Caki2 (cell line): ENCODE data around the gene HKDC1. TPM values are rescaled to one million over a fixed set of nuclear protein-coding genes. Genes with fewer than 3 reads are reported as not detected.
"Not testable (repeated sequence)": the region's sequence is repeated elsewhere in the genome, so short reads cannot be mapped to it uniquely, and the experiment has no call there.

Experiments
- DNase-seq: peaks from one replicate; pipeline ENCODE4 v3.0.0-alpha.2; 2015; ENCODE audit warnings: low read depth
- in situ Hi-C: cut with HindIII; loops from 2 replicates; pipeline ENCODE4 v1.10.0; 2016; ENCODE audit warnings: low sequenced_read_pairs, low pct_unique_long_range_greater_than_20kb, mixed read lengths
- total RNA-seq: library from RNA; depleted of rRNA; stranded (reverse); fragments of >200 nt; shearing (Covaris generic); gene quantifications from 2 replicates; pipeline ENCODE4 v1.2.3, GENCODE V29; 2014; ENCODE audit warnings: low replicate concordance

HKDC1 gene
- total RNA-seq, 1 experiment from 2014 or later = 68.0 TPM

DNA sequence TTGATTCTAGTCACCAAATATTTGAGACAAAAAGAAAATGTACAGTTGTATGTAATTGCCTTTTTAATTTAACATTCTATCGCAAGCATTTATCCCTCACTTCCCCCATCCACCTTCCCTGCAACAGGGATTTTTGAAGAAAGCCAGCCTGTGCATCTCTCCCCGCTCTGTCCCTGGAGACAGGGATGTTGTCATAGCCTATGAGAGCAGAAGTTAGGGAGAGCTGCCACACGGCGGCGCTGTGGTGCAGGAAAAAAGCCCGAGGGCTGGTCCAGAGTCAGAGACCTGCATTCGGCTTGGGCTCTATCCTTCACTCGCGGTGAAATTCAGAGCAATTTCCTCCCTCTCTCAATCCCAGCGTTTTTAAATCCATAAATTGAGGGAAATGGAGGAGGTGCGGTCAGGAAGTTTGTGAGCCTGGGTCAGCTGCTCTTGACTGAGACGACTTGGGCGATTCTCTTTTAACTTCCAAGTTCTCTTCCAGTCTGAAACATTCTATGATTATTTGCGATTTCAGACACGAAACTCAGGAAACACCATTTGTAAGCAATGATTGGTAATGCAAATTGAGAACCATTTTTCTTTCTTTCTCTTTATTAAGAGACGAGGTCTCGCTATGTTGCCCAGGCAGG, 17.5 kb downstream of the HKDC1 start:
- in situ Hi-C loops = no loop called here

DNA sequence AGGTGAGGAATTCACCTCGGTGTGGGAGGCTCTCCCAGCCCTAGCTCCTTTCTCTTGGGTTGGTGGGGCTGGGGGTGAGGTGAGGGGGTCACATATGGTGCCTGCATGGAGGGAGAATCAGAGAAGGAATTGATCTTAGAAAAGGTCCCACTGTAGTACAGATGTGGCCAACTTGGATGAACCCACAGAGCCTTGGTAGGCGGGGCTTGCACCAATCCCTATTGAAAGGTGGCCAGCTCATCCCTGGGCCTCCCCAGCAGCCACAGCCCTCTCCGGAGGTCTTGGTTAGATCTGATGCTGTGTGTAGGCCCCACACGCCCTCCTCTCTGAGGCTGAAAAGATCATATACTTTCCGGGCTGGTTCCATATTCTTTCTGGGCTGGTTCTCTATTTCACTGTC, 19.0 kb downstream of the HKDC1 start:
- in situ Hi-C loops = no loop called here
- DNase-seq = no peak

More for the DNA sequence above, 17.5 kb downstream of the HKDC1 start:
- peak; percentile 70 for DNase-seq

DNA sequence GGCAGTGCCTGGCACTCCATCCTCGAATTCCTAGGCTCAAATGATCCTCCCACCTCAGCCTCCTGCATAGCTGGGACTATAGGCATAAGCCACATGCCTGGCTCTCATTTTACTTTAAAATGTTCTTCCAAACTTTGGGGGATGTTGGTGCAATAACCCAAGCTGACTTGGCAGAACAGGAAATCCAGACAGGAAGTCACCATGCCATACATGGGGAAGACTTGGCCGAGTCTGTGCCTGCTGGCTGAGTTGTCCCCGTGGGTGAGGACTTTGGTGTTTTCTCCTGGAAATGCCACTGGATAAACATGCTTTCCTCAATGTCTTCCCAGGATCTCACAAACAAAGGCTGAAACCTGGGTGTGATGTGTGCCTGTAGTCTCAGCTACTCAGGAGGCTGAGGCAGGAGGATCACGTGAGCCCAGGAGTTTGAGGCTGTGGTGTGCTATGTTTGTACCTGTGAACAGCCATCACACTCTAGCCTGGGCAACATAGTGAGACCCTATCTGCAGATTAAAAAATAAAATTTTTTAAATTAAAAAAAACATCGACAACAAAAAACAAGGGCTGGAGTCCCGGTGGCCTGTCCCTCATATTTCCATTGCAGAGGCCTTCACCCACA, 19.8 kb downstream of the HKDC1 start:
- in situ Hi-C loops = no loop called here
- DNase-seq = no peak

DNA sequence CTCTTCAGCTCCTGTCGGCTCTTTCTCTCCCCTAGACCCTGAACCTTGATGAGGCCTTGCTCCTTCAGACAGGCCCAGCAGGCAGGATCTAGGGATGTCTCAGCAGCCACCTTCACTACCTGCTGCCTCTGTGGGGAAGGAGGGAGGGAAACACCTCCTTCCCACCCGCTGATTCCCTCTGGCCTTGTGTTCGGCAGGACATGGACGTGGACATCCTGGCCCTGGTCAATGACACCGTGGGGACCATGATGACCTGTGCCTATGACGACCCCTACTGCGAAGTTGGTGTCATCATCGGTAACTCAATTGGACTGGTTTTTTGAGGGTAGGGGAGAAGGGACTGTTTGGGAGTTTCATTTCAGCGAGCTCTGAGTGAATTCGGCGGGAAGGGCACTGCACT, 20.3 kb downstream of the HKDC1 start:
- DNase-seq = no peak
- in situ Hi-C loops = no loop called here

DNA sequence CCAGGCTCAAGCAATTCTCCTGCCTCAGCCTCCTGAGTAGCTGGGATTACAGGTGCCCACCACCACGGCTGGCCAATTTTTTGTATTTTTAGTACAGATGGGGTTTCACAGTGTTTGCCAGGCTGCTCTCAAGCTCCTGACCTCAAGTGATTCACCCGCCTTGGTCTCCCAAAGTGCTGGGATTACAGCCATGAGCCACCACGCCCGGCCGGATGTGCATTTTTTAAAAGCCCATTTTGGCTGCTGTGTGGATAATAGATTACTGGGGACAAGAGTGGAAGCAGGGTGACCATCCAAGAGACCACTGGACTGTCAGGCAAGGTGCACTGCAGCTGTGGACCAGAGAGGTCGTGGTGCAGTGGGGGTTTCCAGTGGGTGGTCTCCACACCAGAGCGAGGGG, 21.4 kb downstream of the HKDC1 start:
- DNase-seq = no peak

DNA sequence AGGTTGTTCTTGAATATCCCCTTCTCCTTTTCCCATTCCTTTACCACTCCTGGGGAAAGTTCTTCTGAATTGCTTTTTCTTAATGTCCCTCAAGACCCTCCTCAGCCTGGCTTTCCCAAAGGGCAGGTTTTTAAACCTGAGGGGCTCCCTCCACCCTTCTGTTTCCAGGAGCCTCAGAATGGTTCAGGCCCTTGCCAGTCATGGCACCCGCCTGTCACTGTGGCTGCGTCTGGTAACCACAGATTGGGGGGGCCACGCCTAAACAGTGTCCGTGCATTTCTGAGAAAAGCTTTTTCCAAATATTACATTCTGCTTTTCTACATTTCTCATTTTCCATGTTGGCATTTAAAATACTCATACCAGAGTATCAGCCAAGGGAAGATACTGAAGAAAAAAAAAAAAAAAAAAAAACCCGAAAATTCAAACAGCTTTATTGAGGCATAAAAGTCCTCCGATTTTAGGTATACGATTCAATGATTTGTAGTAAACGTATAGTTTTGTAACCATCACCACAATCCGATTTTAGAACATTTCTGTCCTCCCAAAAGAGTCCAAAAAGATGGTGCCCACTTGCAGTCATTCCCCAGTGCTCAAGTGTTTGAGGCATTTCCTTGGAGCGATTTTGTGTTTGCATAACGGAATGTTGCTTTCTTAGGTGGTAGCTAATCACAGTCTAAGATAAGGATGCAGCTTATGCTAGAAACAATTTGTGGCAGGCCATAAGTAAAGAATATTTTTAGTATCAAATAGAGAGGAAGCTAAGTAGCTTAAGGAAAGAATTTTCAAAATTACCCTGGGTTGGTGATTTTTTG, 22.1 kb downstream of the HKDC1 start:
- in situ Hi-C loops = no loop called here
- no peak for DNase-seq

More for the DNA sequence above, 21.4 kb downstream of the HKDC1 start:
- in situ Hi-C loops = no loop called here

DNA sequence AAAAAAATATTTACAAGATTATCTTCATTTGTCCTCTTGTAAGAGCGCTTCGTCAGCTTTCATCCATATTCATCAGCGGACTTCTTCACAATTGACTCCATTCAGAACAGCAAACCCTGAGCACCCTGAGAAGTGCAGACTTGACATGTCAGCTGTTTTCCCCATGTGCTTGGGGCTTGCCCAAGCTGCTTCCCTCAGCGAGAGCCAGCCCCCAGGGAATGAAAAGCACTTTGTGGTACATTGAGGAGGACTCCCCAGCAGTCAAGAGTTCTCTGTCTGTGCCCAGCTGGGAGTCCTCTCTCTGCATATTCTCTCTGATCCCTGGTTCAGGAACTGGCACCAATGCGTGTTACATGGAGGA, 22.7 kb downstream of the HKDC1 start:
- in situ Hi-C loops = no loop called here
- no peak for DNase-seq

DNA sequence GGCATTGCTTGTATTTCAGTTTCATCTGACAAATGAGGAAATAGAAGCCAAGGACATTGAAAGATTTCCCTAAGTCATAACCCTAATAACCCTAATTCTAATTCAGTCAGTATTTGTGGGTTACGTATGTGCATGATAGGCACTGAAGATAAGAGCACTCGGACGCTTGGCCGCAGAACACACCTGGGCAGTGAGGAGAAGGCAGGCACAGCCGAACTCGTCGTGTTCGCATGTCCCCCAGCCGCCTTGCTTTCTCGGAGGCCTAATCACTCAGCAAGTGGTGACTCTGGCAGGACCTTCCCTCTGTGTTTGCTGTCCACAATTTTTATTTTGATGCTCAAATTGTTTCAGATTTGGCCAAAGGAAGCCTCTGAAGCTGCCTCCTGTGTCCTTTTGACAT, 23.7 kb downstream of the HKDC1 start:
- DNase-seq = no peak
- in situ Hi-C loops = no loop called here

DNA sequence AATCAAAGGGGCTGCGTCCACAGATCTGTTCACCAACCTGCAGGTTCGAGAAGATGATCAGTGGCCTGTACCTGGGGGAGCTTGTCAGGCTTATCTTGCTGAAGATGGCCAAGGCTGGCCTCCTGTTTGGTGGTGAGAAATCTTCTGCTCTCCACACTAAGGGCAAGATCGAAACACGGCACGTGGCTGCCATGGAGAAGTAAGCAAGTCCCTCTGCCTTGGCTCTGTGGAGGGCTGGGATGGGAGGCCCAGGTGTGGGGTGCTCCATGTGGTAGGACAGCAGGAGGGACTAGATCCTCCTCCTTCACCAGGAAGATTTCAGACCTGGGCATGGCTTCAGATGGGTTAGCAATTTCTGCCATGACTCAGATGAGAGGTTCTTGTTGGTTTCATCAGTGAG, 25.9 kb downstream of the HKDC1 start:
- DNase-seq = no peak
- in situ Hi-C loops = no loop called here

DNA sequence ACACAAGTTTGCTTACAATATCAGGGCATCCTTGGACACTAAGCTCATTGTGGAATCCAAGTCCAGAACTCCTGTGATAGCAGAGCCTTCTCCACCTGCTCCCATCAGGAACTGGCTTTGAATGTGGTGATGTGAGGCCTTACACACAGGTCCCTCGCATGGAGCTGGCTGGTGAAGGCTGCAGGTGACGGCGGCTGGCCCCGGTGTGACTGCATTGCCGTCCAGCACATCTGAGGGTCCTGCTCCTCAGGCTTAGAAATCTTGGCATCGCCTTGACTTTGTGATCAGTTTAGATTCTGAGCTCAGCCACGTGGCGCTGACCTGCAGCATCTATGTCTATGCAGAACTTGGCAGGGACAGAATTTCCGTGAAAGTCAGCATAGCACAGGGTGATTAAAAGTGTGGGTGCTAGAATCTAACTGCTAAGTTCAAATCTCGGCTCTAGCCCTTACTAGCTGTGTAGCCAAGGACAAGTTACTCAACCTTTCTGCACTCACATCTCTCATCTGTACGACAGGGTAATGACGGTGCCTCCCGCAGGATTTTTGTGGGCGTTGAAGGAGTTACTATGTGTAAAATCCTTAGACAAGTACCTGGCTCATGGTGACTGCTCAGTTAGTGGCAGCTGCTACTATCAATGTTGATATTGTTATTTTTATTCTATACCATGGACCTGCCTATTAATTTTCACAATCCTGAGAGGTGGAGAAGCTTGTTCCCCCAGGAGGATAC, 26.6 kb downstream of the HKDC1 start:
- no peak for DNase-seq
- in situ Hi-C loops = no loop called here

DNA sequence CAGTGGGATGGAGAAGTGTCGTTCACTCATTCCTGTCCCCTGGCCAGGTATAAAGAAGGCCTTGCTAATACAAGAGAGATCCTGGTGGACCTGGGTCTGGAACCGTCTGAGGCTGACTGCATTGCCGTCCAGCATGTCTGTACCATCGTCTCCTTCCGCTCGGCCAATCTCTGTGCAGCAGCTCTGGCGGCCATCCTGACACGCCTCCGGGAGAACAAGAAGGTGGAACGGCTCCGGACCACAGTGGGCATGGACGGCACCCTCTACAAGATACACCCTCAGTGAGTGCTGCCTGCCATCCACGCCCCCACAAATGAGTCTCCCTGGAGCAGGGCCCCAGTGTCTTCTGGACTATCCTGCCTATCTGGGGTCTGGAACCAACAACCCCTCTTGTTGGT, 27.2 kb downstream of the HKDC1 start:
- no peak for DNase-seq
- in situ Hi-C loops = no loop called here

DNA sequence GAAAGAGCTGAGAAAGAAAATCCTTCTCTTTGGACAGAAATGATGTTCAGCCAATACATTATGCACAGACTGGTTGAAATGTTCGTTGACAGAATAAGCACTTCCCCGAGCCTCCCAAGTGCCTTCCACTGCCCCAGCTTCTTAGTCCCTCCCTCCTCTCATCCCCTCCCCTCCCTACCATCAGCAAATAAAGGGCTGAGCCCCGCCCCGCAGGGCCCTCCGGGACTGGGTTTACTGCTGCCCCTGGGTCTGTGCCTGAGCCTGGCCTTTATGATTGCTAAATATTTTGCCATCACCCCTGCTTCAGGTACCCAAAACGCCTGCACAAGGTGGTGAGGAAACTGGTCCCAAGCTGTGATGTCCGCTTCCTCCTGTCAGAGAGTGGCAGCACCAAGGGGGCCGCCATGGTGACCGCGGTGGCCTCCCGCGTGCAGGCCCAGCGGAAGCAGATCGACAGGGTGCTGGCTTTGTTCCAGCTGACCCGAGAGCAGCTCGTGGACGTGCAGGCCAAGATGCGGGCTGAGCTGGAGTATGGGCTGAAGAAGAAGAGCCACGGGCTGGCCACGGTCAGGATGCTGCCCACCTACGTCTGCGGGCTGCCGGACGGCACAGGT, 28.1 kb downstream of the HKDC1 start:
- in situ Hi-C loops = no loop called here
- no peak for DNase-seq

DNA sequence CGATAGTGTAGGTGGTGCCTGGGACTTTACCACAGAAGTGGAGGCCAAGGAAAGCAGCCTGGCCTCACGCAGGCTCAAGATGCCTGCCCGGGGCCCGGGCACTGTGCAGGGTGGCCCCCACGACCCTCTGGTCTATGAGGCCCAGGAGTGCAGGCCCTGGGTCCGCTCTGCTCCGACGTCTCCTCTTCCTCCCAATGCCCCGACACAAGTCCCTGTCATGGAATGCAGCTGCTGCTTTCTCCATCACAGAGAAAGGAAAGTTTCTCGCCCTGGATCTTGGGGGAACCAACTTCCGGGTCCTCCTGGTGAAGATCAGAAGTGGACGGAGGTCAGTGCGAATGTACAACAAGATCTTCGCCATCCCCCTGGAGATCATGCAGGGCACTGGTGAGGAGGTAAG, 29.9 kb downstream of the HKDC1 start:
- in situ Hi-C loops = no loop called here
- no peak for DNase-seq

DNA sequence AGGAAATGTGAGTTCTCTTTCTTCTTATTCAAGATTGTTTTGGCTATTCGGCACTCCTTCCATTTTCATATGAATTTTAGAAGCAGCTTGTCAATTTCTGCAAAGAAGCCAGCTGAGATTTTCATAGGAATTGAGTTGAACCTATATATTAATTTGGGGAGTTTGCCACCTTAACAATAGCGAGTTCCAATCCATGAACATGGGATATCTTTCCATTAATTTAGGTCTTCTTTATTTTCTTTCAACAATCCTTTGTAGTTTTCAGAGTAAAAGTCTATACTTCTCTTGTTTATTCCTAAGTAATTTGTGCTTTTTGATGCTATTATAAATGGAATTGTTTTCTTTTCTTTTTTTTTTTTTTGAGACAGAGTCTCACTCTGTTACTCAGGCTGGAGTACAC, 31.3 kb downstream of the HKDC1 start:
- DNase-seq, in situ Hi-C loops: not testable (repeated sequence)

DNA sequence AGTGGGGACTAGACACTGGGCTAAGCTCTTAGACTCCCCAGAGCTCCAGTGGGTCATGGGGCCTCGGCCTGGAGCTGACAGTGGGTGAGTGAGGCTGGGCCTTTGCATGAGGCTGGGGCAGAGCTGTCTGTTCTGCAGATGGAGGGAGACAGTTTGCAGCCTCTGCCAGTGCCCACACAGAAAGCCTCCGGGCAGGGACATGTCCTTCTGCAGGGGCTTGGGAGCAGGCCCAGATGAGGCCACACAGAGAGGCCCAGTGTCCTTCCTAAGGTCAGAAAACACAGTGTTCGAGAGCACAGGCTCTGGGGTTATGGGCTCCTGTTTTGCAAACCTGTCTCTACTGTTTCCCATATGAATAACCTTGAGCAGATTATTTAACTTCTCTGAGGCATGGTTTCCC, 33.0 kb downstream of the HKDC1 start:
- in situ Hi-C loops = no loop called here
- DNase-seq = no peak

DNA sequence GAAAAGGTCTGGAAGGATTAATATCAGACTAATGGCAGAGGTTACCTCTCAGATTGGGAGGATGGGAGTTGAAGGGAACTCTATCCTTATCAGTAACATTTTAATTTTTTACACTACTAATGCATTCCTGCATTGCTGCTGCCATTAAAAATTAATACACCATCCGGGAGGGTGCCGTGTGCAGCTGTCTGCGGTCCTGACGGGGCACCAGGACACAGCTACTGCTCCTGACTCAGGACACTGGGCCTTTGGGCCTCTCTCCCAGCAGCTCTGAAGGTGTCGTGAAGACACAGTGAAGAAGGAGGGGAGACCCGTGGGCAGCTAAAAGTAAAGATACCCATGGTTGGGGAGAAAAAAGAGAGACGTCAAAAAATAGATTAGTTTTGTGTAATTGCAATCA, 34.7 kb downstream of the HKDC1 start:
- DNase-seq = no peak
- in situ Hi-C loops = no loop called here

DNA sequence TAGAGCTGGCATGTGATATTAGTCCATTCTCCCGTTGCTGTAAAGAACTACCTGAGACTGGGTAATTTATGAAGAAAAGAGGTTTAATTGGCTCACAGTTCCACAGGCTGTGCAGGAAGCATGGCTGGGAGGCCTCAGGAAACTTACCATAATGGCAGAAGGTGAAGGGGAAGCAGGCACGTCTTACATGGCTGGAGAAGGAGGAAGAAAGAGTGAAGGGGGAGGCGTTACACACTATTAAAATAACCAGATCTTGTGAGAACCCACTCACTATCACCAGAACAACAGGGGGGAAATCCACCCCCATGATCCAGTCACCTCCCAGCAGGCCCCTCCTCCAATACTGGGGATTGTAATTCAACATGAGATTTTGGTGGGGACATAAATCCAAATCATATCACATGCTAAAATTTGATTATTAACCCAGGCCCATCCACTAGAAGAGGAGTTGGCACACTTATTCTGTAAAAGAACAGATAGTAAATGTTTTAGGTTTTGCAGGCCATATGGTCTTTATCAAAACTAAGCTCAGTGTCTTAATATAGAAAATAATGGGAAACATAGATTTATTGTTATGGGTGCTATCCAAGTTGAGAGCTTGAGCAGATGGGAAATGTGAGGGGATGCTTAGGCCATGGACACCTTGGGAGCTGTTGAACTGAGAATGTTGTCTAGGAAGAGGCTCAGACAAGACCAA, 39.6 kb downstream of the HKDC1 start:
- no peak for DNase-seq
- in situ Hi-C loops = no loop called here

DNA sequence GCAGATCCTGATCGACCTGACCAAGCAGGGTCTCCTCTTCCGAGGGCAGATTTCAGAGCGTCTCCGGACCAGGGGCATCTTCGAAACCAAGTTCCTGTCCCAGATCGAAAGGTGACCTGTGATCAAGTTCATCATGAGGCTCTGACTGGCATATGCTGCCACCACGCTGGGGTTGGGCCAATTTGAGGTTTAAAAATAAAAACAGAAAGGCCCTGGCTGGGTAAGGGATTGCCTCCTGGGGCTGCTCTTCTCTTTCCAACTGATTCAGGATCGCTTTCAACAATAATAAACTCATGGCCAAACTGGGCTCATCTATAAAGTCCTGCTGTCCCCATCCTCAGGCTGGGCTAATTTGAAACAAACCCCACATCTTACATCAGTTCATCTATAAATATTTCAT, 41.1 kb downstream of the HKDC1 start:
- DNase-seq = no peak
- in situ Hi-C loops = no loop called here
